K562 (cell line): ENCODE measurements around the gene CCL27. TPM values are rescaled to one million over a fixed set of nuclear protein-coding genes. Genes with fewer than 3 reads are reported as not detected.

Experiments
- ATAC-seq: fragments of 200-7000 bp; cut with Tn5 transposase; 3 replicates; pipeline ENCODE4 v1.9.1; 2020; ENCODE audit warnings: moderate library complexity
- BruUV-seq: library from RNA; stranded (reverse); fragments of 400-500 nt; replicated peaks from 2 replicates; lab custom pipeline; 2021; lab: Mats Ljungman, UMichigan
- CTCF ChIA-PET: fragments of 300-600 bp; formaldehyde crosslinking; extraction: SDS; loops from one replicate; lab custom pipeline; 2021; ENCODE audit warnings: low intra/inter-chr PET ratio; lab: Yijun Ruan, JAX
- POLR2A ChIA-PET: fragments of 300-600, 350-650 bp; sonication (Branson Sonifier 250); formaldehyde crosslinking; extraction: SDS; loops from one replicate; lab custom pipeline; 2021; ENCODE audit warnings: antibody characterized with exemption, inconsistent platforms; lab: Yijun Ruan, JAX
- DNase-seq, 4 experiments: peaks; one replicate each; pipeline versions ENCODE4 v3.0.0 to v3.0.0-alpha.2; 2011 to 2018; ENCODE audit warnings: low spot score in 3 of 4, mixed read lengths in 3 of 4; ENCODE audit errors: extremely low read depth in 1 of 4
- FAIRE-seq: peaks from 2 replicates; lab custom pipeline; 2011; peaks lifted over from hg19 to GRCh38; lab: Jason Lieb, UNC
- H2AFZ ChIP-seq: 2 replicates; pipeline ENCODE4 v1.6.0; 2011; ENCODE audit warnings: low read depth, low read length, control low read depth, inconsistent platforms
- H3K27ac ChIP-seq: fragments of 200-600 bp; 3 replicates; pipeline ENCODE4 v1.8.0; 2011; ENCODE audit warnings: low read depth, mild to moderate bottlenecking, control low read depth, inconsistent platforms, low read length, moderate library complexity, mixed read lengths; ENCODE audit errors: extremely low read depth
- H3K27me3 ChIP-seq, 2 experiments: fragments of 300-600 bp in 1 of 2; 2 replicates in 1 of 2; 3 replicates in 1 of 2; pipeline versions ENCODE4 v1.6.0 to v1.8.0; 2011; ENCODE audit warnings: inconsistent platforms in 2 of 2, low read length in 2 of 2, mild to moderate bottlenecking in 1 of 2, mixed read lengths in 1 of 2, moderate library complexity in 1 of 2; ENCODE audit not compliant: control insufficient read depth in 2 of 2, insufficient read depth in 2 of 2
- H3K36me3 ChIP-seq: fragments of 300-600 bp; 3 replicates; pipeline ENCODE4 v1.8.0; 2011; ENCODE audit warnings: mild to moderate bottlenecking, low read length, inconsistent platforms; ENCODE audit not compliant: control insufficient read depth, insufficient read depth
- H3K4me1 ChIP-seq, 2 experiments: fragments of 200-600 bp in 1 of 2; replicated peaks in 1 of 2; 2 replicates in 1 of 2; 3 replicates in 1 of 2; pipeline versions ENCODE4 v1.5.1 to v1.8.0; 2011; ENCODE audit warnings: inconsistent platforms in 2 of 2, low read length in 2 of 2, mild to moderate bottlenecking in 1 of 2, mixed read lengths in 1 of 2, moderate library complexity in 1 of 2; ENCODE audit not compliant: control insufficient read depth in 2 of 2, insufficient read depth in 2 of 2
- H3K4me2 ChIP-seq: 2 replicates; pipeline ENCODE4 v1.6.1; 2011; ENCODE audit warnings: low read length, control low read depth, inconsistent platforms, mixed read lengths; ENCODE audit not compliant: insufficient read depth
- H3K4me3 ChIP-seq: fragments of 200-600 bp; sonication (generic), shearing (Covaris generic); 2 replicates; pipeline ENCODE4 v1.5.1; 2016; ENCODE audit warnings: control low read depth, inconsistent platforms
- H3K79me2 ChIP-seq: fragments of 200-600 bp; 3 replicates; pipeline ENCODE4 v1.8.0; 2011; ENCODE audit warnings: low read length, inconsistent platforms; ENCODE audit not compliant: control insufficient read depth, insufficient read depth
- H3K9ac ChIP-seq, 2 experiments: 2 replicates each; pipeline versions ENCODE4 v1.6.0 to v1.6.1; 2011; ENCODE audit warnings: low read depth in 2 of 2, low read length in 2 of 2, control low read depth in 1 of 2, inconsistent platforms in 1 of 2, mild to moderate bottlenecking in 1 of 2, mixed read lengths in 1 of 2; ENCODE audit not compliant: insufficient read depth in 1 of 2
- H3K9me1 ChIP-seq: one replicate; pipeline ENCODE4 v1.6.0; 2011; ENCODE audit warnings: inconsistent platforms, mild to moderate bottlenecking, low read length, moderate library complexity; ENCODE audit not compliant: control insufficient read depth, insufficient read depth
- H3K9me3 ChIP-seq: replicated peaks from 2 replicates; pipeline ENCODE4 v1.5.1; 2011; ENCODE audit warnings: low read depth, low read length, inconsistent platforms; ENCODE audit not compliant: control insufficient read depth, insufficient read depth
- H4K20me1 ChIP-seq: replicated peaks from 2 replicates; pipeline ENCODE4 v1.6.1; 2011; ENCODE audit warnings: low read length, inconsistent platforms, mixed read lengths; ENCODE audit not compliant: control insufficient read depth, insufficient read depth
- FOXK1 ChIP-seq: sonication (generic); formaldehyde crosslinking; IDR thresholded peaks from 2 replicates; pipeline ENCODE4 v1.8.0; 2022; ENCODE audit warnings: missing genetic modification reagents, mild to moderate bottlenecking, borderline replicate concordance
- MAFK ChIP-seq: IDR thresholded peaks from 2 replicates; pipeline ENCODE4 v1.6.1; 2011; ENCODE audit warnings: low read length, improper control_type of control experiment
- ZNF316 ChIP-seq: fragments of 450-650 bp; IDR thresholded peaks from 2 replicates; pipeline ENCODE4 v1.6.1; 2016
- WGBS: fragments of 100-300 bp; shearing (Covaris generic); methylation state at CpG from one replicate; pipeline ENCODE4 v1.1.6; 2016; ENCODE audit warnings: low coverage, mixed read lengths; ENCODE audit not compliant: insufficient coverage; ENCODE audit errors: missing lambda C conversion rate; 5-methylcytosine and 5-hydroxymethylcytosine counted together
- in situ Hi-C: fragments of 300-500 bp; cut with MboI; formaldehyde crosslinking; loops from 4 replicates; pipeline ENCODE4 v1.15.0; 2018; ENCODE audit warnings: inconsistent platforms, mixed read lengths
- intact Hi-C: fragments of 100-400 bp; cut with micrococcal nuclease; formaldehyde crosslinking; loops from 2 replicates; pipeline ENCODE4 v1.14.2; 2022
- polyA plus RNA-seq, 8 experiments: library from polyadenylated mRNA; depleted of rRNA in 4 of 8; stranded (reverse) in 5 of 8; unstranded in 3 of 8; fragments of >200 nt; fragmentation: Nextera tagmentation in 2 of 8; fragmentation: Illumina TruSeq in 1 of 8; extraction: Ambion mirVana in 2 of 8; extraction: Trizol in 1 of 8; gene quantifications; 2 replicates each; pipeline versions ENCODE4 v1.2.1 to v1.2.3, GENCODE V29; 2011 to 2014; ENCODE audit warnings: inconsistent platforms in 1 of 8, missing spikeins in 1 of 8
- total RNA-seq, 7 experiments: library from RNA; depleted of rRNA in 6 of 7; stranded (reverse); fragments of >200 nt in 6 of 7; fragmentation: Illumina TruSeq in 2 of 7; extraction: Trizol in 2 of 7; gene quantifications; 2 replicates each; pipeline versions ENCODE4 v1.2.1 to v1.2.3, GENCODE V29; 2011 to 2021; ENCODE audit warnings: low replicate concordance in 1 of 7

CCL27 gene
- total and polyA plus RNA-seq, 9 of the 15 experiments (the other 6 are each of a cell fraction or from before 2014, with no cell fraction given), result 0.10 to 0.53 (median 0.27) TPM; not detected in 5

DNA sequence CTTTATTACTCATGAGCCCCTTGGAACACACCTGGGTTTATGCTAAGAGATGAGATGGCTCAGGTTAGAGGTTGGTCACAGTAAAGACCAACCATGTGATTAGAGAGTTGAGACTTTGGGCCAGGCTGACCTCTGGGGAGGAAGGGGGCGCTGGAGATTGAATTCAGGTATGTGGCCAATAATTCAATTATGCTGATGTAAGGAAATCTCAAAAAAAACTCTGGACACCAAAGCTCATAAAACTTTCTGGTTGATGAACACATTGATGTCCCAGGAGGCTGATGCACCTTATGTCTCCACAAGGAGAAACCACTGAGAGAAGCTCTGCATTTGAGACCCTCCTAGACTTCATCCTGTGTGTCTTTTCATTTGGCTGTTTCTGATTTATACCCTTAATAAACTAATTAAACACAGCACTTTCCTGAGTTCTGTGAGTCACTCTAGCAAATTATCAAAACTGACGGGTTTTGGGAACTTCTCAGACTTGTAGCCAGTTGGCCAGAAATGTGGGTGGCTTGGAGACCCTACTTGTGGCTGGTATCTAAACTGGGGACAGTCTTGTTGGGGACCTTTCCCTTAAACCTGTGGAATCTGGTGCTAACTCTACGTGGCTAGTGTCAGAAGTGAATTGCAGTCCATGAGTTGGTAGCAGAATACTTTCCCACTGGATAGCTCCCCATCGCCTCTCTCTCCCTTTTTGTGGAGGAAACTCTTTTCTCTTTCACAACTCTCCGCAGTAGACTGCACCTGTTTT, 7.5 kb upstream of the CCL27 start:
- 0 out of 2 replicates have a peak, but pooled peaks cover 4% of the 10 kb centered on the region for H4K20me1 ChIP-seq
- in situ Hi-C loops, result no loop called here
- H3K9ac ChIP-seq, result no peak overlapping the region
- ATAC-seq, result no peak
- WGBS, result 56% methylated on average over 5 of the region's 5 CpGs
- H3K27ac ChIP-seq, result no peak overlapping the region
- CTCF ChIA-PET, result no interaction called here
- H2AFZ ChIP-seq, result no peak overlapping the region
- TF ChIP-seq FOXK1 (CRISPR knock-in tag) (no peak), MAFK (peak; percentile 14; the same call in 1 of the 2 replicates), ZNF316 (peak; percentile 55)
- TF ChIP-seq, all 486 proteins: peak for 2
- Histone ChIP-seq H3K36me3 (peaks cover 14% of the 10 kb centered on the region; the same call in 2 of the 3 replicates), H3K9me1 (no peaks in the 10 kb centered on the region), H3K4me2 (no peak overlapping the region), H3K79me2 (peaks cover 28% of the 10 kb centered on the region), H3K27me3 (no peaks in the 10 kb centered on the region), H3K9me3 (no peaks in the 10 kb centered on the region), H3K4me1 (peaks cover 6% of the 10 kb centered on the region in 2 experiments; a peak in 4 of 5 replicates), H3K4me3 (no peak overlapping the region)
- FAIRE-seq, result no peak
- BruUV-seq, result no TSS peak
- DNase-seq, result no peak
- intact Hi-C loops, result no loop called here
- POLR2A ChIA-PET, result no interaction called here
